Measurements from ENCODE around the gene ZNF530.
A peak's percentile ranks its signal among the peaks of the same experiment; 100 is the strongest.

The ZNF530 gene

DNA sequence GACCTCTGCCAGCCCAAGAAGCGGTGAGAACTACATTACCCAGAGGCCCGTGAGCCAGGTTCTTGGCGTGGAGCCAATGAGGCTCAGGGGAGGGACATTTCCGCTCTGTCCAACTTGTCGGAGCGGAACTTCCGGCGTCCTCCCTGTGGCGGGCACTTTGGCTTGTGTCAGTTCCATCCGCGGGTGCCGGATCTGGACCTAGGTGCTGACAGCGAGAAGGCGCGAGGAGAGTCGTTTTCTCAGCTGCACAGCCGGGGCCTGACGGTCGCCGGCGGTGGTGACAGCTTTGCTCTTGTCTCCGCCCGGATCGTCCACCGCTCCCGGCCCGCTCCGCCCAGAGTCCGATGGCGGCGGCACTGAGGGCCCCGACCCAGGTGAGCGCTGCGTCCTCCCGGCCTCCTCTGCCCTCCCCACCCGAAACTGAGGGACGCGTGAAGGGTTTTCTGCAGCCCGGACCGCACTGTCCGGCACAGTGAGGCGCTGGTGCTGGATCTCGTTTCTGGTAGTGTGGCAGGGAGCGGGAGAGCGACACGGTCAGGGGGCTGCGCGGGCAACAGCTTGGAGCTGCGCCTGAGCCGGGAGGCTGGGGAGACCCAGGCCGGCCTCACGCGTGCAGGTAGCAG, at the start of gene ZNF530:
ZNF530 (plus strand) TSS at position 125 of the 623 bp plus-strand sequence. CDS start 4,461 bp downstream, outside the sequence.
- peak; percentile 52 for DNase-seq (ENCODE audit: low read depth)

DNA sequence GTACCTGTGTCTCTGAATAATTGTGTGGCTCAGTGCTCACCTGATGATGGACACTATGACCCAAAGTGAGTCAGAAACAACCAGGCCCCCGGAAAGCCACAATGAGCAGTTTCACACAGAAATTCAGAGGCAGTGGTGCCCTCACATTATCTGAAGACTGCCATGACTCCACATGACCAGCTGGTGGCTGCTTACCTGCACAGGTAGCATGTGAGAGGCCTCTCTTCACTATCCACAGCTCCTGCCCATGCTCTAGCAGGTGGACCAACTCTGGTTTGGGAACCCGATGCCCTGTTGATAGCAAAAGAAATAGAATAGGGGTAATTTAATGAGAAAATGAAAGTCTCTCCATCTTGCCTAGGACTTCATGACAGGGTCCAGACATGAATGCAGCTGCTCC, 47.3 kb upstream of the ZNF530 start:
- no peak for DNase-seq (ENCODE audit: low read depth)

DNA sequence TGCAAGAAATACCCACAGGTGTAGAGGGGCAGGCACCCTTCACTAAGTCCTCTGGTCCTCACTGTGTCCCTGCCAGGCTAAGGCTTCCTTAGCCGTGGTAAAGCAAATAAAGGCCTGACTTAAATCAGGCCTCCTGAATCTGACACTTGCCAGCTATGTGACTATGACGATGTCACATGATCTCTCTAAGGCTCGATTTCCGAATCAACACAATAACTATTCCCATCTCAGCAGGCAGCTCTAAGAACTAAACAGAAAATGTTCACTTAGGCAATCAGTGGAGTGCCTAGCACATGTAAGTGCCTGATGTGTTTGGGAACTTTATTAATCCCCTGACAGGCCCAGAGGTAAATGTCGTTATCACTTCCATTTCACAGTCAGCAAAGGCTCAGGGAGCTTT, 42.0 kb upstream of the ZNF530 start:
- no peak for DNase-seq (ENCODE audit: low read depth)

DNA sequence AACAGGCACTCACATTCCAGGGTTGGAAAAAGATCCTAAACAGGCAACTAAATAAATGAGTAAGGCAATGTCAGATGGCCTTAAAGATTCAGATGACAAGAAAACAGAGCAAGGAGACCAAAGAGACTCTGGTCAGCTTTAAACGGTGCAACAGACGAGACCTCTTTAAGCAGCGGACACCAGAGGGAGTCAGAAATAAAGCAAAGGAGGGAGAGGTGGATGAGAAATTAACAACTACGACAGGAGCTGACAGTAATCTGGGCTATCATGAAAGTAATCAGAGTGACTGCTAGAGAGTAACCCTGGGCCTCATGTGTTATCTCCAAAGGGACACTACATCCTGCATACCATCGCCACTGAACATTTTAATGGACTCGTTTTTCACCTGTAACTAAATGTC, 41.2 kb upstream of the ZNF530 start:
- no peak for DNase-seq (ENCODE audit: low read depth)

DNA sequence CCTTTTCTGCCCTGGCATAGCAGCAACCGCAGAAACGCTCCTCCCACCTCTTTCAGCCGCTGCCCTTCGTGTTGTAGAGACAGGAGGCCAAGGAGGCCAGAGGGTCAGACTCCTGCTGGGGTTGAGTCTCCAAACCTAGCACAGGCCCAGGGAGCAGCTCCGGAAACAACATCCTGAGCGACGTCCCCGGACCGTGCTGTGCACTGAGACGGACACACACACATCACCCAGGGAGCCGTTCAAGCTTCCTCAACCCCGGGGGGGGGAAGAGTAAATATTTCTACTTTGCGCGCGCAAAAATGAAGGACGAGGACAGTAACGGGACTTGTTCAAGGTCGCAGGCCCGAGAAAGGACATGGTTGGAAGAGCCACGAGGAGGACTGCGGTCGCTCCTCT, 40.7 kb upstream of the ZNF530 start:
- DNase-seq (ENCODE audit: low read depth), result no peak

DNA sequence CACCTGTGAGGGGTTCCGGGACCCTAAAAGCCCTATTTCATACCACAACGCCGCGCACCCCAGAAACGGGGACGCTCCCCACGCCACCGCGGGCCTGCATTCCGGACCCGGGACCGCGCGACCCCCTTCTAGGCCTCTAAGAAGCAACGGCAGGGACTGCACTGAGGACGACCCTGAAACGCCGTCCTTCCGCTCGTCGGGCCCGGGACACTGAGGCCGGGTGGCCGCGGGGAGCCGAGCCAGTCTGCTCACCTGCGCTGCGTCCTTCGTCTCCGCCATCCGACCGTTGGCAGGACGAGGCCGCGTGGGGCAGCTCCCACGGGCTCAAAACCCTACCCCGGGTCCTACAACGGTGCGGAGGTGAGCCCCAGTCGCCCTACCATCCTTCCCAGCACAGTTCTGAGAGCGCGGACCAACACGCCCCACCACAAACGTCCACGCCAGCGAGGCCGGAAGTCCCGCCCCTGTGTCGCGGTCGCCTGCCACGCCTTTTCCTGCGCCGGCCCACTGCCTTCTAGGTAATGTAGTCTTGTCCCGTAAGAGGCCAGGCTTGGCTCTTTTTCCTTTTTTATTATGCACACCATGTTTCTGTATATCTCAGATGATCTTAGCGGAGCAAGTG, 40.2 kb upstream of the ZNF530 start, which contains the start of gene ZNF550:
ZNF550 (minus strand) TSS at position 460 of the 622 bp plus-strand sequence; CDS start at position 279, 181 bp downstream.
- peak; percentile 49 for DNase-seq (ENCODE audit: low read depth)

DNA sequence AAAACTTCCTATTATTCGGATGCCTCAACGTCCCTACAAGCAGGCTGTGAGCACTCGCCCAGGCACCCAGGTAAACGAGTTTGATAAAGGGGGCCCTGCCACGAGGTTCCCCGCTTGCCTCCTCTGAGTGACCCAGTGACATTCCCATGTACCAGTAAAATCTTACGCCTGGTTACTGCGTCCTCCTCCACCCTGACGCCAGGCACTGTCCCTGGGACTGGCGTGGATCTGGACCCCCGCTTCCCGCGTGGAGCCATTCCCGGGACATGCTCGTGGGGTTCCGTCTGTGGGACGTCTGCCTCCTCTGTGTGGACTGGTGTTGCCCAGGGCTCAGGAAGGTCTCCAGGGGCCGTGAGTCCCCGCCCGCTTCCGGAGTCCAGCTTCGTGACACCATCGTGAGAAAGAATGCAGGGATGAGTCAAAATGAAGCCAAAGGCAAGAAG, 39.6 kb upstream of the ZNF530 start:
- DNase-seq (ENCODE audit: low read depth), result peak; percentile 67

DNA sequence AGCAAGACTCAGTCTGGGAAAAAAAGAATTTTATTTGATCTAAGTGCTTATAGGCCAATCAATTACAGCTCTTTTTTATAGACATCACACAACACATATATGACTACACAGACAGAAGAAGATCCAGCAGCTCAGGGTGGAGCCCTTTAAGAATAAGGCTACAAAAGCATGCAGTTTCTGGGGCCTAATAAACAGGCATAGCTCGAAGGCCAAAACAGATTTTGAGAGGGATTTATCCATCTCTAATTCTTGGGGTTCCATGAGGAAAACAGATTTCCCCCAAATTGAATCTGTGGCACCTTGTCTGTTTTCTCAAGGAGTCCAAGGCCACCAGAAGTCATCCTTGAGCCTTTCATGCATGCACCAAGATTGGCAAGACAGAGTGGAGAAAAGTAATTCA, 36.1 kb upstream of the ZNF530 start:
- no peak for DNase-seq (ENCODE audit: low read depth)

DNA sequence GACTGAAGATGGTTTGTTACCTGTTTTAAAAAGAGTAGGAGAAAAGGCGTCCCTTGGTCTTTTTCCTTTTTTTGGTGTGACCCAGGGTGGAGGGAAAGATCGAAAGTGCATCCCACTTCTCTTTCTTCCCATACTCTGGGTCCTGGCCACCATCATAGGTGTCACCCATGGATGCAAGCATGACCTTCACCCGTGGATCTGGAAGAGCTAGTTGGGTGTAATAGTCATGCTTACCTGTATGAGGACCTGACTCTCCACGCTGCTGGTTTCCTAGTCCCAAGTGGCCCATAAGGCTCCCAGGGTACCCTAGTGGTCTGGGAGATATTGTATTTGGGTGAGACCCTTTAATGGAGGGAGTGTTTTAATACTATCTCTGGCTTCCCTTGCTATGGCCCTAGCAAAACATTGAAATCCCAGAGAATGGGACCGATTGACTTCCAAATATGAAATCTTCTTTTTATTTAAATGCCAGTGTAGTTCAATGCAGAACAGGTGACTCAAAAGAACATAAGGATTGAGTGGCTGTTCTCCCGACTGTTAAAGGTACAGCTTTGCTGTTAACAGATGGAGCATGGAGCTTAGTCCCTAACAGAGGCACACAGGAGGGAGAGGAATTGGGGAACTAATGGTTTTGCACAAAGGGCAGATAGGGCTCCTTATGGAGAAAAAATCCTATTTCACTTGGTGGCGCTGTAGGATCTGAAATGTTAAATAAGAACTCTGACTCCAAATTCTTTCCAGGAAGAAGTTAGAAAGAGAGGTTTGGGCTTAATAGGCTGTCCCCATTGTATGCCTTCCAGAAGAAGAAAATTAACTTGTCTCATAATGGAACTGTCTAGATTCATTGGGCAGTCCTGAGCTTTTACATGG, 33.1 kb upstream of the ZNF530 start:
- no peak for DNase-seq (ENCODE audit: low read depth)

DNA sequence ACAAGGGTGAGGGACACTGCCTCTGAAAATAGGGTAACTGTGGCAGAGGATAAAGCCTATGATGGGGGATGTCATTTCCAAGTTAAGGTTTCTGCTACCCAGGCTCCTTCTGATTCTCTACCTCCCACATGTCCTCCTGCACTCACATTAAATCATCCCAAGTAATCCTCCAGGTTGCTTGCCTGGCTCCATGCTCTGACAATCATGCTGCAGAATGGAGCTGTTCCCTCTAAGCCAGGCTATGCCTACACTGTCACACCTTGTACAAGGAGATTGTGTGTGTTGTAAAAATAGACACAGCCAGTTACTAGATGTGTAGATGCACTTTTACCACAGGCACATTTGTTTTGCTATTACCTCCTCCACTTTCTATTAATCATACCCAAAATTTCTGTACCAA, 29.0 kb upstream of the ZNF530 start:
- no peak for DNase-seq (ENCODE audit: low read depth)

DNA sequence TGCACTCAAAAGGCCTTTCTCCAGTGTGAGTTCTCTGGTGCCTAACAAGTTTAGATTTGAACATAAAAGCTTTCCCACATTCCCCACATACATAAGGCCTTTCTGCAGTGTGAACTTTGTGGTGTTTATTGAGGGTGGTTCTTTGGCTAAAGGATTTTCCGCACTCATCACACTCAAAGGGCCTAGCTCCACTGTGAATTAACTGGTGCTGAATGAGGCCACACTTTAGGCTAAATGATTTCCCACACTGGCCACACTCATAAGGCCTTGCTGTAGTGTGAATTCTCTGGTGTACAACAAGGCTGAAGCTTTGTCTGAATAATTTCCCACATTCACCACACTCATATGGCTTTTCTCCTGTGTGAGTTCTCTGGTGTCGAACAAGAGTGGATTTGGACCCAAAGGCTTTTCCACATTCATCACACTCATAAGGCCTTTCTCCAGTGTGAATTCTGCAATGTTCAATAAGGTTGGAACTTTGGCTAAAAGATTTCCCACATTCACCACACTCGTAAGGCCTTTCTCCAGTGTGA, 27.2 kb upstream of the ZNF530 start:
- no peak for DNase-seq (ENCODE audit: low read depth)

DNA sequence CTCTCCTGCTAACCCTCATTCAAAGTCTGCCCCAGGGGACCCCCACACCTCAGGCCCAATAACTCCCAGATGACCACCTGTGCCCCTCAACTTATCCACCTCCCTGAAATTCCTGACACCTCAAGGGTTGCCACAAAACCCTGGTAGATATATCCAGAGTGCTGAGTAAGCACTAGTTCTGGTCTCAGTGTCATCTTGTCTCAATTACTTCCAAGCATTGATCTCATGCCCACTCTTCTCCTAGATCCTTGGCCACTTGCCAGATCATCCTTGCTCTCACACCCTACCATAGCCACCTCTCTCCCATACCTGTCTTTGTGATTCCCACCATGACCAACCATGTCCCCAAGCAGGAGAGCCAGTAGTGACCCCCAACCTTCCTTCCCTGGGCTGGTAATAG, 23.0 kb upstream of the ZNF530 start:
- DNase-seq (ENCODE audit: low read depth), result no peak

DNA sequence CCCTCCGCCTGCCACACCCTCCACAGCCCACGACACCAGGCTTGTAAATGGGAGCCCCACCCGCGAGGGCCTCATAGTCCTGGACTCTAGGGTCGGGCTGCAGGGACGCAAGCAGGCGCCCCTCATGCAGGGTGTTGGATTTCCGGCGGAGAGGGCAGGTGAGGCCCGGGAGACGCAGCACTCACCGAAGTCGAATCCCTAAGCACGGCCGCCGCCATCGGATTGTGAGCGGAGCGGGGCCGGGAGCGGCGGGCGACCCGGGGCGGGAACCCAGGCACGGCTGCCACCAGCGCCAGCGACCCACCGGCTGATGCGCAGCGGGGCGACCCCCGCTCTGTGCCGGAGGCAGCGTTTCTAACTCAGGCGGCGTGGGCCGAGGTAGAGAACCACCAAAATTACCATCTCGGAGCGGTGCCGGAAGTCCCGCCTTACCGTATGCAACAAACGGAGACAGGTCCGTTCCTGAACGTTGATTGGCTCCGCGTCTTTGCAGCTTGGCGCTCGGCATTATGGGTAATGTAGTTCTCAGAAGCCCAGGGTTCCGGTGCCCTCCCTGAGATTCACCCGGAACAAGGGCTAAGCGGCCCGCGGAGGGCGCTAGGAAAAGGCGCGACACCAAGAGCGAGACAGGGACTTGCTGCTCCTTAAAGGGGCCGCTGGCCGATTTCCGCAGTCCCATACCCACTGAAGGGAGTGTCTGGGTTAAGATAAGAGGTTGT, 21.0 kb upstream of the ZNF530 start, which contains the start of gene ZNF416:
ZNF416 (minus strand) TSS at position 425 of the 719 bp plus-strand sequence; CDS start at position 218, 207 bp downstream.
- DNase-seq (ENCODE audit: low read depth), result peak; percentile 93

DNA sequence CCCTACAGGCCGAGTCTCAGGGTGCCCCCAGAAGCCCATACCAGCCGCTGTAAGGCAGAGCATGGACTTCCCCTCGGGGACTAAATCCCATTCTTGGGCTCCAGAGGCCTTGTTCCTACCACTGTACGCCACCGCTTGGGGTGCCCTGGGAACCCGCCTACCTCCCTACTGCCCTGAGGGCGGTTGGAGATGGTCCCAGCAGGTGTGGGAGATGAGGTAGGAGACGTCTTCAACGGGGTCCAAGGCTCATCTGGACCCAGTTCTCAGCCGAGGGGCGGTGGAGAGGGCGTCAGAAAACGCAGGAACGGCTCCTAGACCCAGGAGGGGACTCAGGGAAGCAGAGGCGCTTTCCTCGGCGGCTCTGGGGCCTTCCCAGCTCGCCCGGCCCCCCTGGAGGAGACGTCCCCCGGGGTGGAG, 16.6 kb upstream of the ZNF530 start:
- DNase-seq (ENCODE audit: low read depth), result no peak

DNA sequence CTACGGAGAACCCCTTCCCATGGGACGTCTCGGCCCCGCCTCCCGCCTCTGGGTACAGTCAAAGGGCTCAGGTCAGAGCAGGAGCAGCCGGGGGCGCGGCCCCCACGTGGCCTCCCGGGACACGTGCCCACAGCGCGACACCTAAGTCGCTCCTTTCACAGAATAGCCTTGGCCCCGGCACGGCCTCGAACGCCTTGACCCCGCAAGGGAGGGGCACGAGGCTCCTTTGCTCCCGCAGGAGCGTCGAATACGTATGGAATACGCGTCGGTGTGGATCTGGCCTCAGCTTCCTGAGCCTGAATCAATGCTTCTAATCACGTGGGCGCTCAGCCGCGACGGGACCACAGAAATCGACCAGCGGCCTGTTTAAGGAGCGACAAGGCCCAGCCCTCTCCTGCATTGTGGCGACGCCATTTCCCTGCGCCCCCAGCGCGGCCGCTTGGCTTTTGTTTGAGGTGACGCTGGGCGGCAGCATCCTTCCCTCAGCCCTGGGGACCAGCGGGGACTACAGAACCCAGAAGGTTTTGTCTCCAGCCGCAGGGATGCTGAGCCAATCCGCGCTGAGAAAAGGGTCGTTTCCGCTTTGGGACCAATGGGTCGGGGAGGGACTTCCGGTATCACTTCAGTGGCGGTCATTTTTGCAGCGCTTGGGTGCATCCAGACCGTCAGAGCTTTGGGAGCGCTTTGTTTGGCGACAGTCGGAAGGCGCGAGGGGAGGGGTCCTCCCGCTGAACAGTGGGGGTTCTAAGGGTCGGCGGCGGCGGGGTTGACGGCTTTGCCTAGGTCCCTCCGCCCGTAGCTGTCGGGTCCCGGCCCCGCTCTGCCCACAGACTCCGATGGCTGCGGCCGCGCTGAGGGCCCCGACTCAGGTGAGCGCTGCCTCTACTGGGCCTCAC, 15.9 kb upstream of the ZNF530 start, which contains the start of gene ZIK1:
ZIK1 (plus strand) TSS at position 625 of the 896 bp plus-strand sequence; CDS start at position 837, 212 bp downstream.
- peak; percentile 70 for DNase-seq (ENCODE audit: low read depth)

DNA sequence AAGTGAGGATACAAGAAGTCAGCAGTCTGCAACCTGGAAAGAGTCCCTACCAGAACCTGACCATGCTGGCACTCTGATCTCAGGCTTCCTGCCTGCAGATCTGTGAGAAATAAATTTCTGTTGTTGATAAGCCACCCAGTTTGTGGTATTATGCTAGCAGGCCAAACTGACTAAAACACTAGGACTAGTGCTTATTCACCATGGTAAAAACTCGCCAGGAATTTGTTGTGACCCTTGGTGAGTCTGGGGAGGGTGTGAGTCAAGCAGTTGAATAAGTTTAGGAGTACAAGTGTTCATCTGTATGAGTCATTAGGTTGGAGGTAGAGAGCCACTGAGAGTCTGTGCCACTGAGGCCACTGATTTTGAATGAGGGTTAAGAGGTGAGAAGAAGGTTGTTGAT, 12.2 kb upstream of the ZNF530 start:
- peak; percentile 91 for DNase-seq (ENCODE audit: low read depth)

DNA sequence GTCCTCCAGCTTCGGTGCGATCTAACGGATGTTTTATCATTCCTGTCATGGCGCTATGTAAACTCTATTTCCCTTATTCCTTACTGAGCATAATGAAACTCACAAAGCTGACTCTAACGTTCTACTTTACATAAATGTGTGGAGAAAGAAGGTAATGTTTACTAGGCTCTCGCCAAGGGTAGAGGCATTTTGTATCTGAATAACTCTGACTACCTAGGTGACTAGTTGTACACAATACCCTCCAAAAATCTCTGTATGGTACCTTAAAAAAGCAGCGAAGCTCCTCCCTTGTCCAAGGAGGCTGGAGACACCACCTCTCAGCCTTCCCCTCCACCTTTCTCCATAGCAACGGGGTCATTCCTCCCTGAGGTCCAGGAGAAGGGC, 316 bp upstream of the ZNF530 start:
- DNase-seq (ENCODE audit: low read depth), result no peak

DNA sequence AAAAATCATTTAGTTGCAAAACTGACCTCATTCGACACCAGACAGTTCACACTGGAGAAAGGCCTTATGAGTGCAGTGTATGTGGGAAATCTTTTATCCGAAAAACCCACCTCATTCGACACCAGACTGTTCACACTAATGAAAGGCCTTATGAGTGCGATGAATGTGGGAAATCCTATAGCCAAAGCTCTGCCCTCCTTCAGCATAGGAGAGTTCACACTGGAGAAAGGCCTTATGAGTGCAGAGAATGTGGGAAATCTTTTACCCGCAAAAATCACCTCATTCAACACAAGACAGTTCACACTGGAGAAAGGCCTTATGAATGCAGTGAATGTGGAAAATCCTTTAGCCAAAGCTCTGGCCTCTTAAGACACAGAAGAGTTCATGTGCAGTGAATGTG, 7.2 kb downstream of the ZNF530 start:
- DNase-seq (ENCODE audit: low read depth), result no peak

DNA sequence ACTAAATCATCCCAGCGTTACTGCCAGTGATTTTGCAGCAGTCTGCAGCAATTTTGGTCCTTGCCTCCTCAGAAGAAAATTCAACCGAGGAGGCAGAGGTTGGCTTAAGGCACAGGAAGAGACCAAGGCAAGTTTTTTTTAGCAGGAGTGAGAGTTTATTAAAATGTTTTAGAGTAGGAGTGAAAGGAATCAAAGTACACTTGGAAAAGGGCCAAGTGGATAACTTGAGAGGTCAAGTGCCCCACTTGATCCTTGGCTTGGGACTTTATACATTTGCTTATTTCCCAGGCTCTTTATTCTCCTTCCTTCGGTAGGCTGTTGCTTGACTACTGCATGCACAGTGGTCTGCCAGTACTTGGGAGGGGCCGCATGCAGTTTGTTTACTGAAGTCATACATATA, 11.4 kb downstream of the ZNF530 start:
- no peak for DNase-seq (ENCODE audit: low read depth)

DNA sequence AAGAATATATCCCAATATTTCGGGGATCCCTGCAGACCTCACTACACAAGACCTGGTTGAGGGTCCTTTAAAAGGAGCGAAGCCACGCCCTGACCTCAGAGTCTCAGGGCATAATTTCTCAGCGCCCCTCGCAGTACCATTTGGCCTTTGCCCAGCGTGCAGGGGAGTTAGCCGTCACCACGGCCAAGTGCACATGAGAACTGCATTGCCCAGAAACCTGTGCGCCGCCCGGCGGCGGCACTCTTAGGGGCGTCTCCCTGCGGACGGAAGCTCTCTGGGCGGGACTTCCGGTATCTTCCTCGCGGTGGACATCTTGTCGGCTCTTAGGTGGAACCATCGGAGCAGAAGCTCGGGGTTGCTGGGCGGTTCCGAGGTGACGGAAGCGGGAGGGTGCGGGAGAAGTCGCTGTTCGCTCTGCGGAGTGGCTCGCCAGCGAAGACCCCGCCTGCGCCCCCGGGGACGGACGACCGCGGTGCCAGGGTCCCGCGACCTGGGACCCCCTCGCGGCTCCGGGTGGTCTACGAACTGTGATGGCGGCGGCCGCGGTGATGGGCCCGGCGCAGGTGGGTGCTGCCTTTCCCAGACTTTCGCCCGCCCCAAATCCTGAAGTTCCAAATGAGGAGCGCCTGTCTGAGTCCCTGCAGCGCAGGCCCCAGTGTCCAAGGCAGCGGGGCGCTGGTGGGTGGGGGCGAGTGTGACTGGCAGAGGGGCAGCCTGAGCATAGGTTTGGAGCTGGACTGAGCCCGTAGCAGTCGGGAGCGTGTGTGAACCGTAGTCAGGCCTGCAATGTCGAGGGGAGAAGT, 14.5 kb downstream of the ZNF530 start, which contains the start of gene ZNF134:
ZNF134 (plus strand) TSS at position 302 of the 803 bp plus-strand sequence. CDS start 5,227 bp downstream, outside the sequence.
- peak; percentile 46 for DNase-seq (ENCODE audit: low read depth)
